ENCODE data around the gene CPS1. TPM values are rescaled to one million over a fixed set of nuclear protein-coding genes. Genes with fewer than 3 reads are reported as not detected.

Gene CPS1
- total RNA-seq, 1 experiment from 2014 or later: 0.62 TPM

GRCh38 chr2:210647151-210647550, 90.8 kb downstream of the CPS1 start:
- intact Hi-C loops (cut with micrococcal nuclease; ENCODE audit: unreplicated experiment): no loop called here
- CTCF ChIA-PET: no interaction called here
- no peaks in the 10 kb centered on the region for H3K27me3 ChIP-seq (replicated peaks; ENCODE audit: insufficient read depth, low read depth, low read length, poor library complexity)
- H3K27ac ChIP-seq (ENCODE audit: low read depth, low read length, poor library complexity, severe bottlenecking): no peak overlapping the region
- no peaks in the 10 kb centered on the region for H3K36me3 ChIP-seq (ENCODE audit: insufficient read depth, low read length, poor library complexity, severe bottlenecking)
- TF ChIP-seq EZH2 (IDR thresholded peaks at IDR 0.05; ENCODE audit: borderline replicate concordance, low read depth, low read length, poor library complexity, severe bottlenecking) (no peak), CTCF (conservative IDR thresholded peaks at IDR 0.05; ENCODE audit: low read depth, low read length) (no peak)
- no peaks in the 10 kb centered on the region for H3K4me1 ChIP-seq (ENCODE audit: insufficient read depth, low read length, poor library complexity, severe bottlenecking)
- no TSS peak for BruUV-seq (replicated peaks)
- no peaks in the 10 kb centered on the region for H3K9me3 ChIP-seq (ENCODE audit: low read depth, low read length, poor library complexity, severe bottlenecking)
- no peak overlapping the region for H3K4me3 ChIP-seq (ENCODE audit: low read depth, low read length, poor library complexity, severe bottlenecking)
- no peak for DNase-seq (ENCODE audit: low spot score)
- POLR2A ChIA-PET (ENCODE audit: low non-redundant PET): no interaction called here

- ChIA-PET CTCF (no interaction called here), POLR2A (ENCODE audit: low non-redundant PET) (no interaction called here)
- no peaks in the 10 kb centered on the region for H3K27me3 ChIP-seq (replicated peaks; ENCODE audit: insufficient read depth, low read depth, low read length, poor library complexity)
- intact Hi-C loops (cut with micrococcal nuclease; ENCODE audit: unreplicated experiment): no loop called here
- TF ChIP-seq EZH2 (IDR thresholded peaks at IDR 0.05; ENCODE audit: borderline replicate concordance, low read depth, low read length, poor library complexity, severe bottlenecking): no peak
- no peak for TF ChIP-seq CTCF (conservative IDR thresholded peaks at IDR 0.05; ENCODE audit: low read depth, low read length)
- H3K4me1 ChIP-seq (ENCODE audit: insufficient read depth, low read length, poor library complexity, severe bottlenecking): no peaks in the 10 kb centered on the region
- no peak overlapping the region for H3K4me3 ChIP-seq (ENCODE audit: low read depth, low read length, poor library complexity, severe bottlenecking)
- H3K27ac ChIP-seq (ENCODE audit: low read depth, low read length, poor library complexity, severe bottlenecking): no peak overlapping the region
- H3K9me3 ChIP-seq (ENCODE audit: low read depth, low read length, poor library complexity, severe bottlenecking): no peaks in the 10 kb centered on the region
- DNase-seq (ENCODE audit: low spot score): no peak
- no TSS peak for BruUV-seq (replicated peaks)
- no peaks in the 10 kb centered on the region for H3K36me3 ChIP-seq (ENCODE audit: insufficient read depth, low read length, poor library complexity, severe bottlenecking)
Measured at GRCh38 chr2:210654091-210654490, 97.7 kb downstream of the CPS1 start.

GRCh38 chr2:210655229-210655975, 99.0 kb downstream of the CPS1 start:
- H3K4me3 ChIP-seq (ENCODE audit: low read depth, low read length, poor library complexity, severe bottlenecking): no peak overlapping the region
- ChIA-PET POLR2A (ENCODE audit: low non-redundant PET) (interaction anchor here (0.6 kb wide), 1 partner anchor 15 kb away, joined by 3 read pairs; no protein-coding TSS in a partner anchor), CTCF (no interaction called here)
- H3K36me3 ChIP-seq (ENCODE audit: insufficient read depth, low read length, poor library complexity, severe bottlenecking): no peaks in the 10 kb centered on the region
- no peak overlapping the region for H3K27ac ChIP-seq (ENCODE audit: low read depth, low read length, poor library complexity, severe bottlenecking)
- TF ChIP-seq CTCF (conservative IDR thresholded peaks at IDR 0.05; ENCODE audit: low read depth, low read length) (no peak), EZH2 (IDR thresholded peaks at IDR 0.05; ENCODE audit: borderline replicate concordance, low read depth, low read length, poor library complexity, severe bottlenecking) (no peak)
- no peaks in the 10 kb centered on the region for H3K27me3 ChIP-seq (replicated peaks; ENCODE audit: insufficient read depth, low read depth, low read length, poor library complexity)
- no peaks in the 10 kb centered on the region for H3K4me1 ChIP-seq (ENCODE audit: insufficient read depth, low read length, poor library complexity, severe bottlenecking)
- intact Hi-C loops (cut with micrococcal nuclease; ENCODE audit: unreplicated experiment): no loop called here
- no peaks in the 10 kb centered on the region for H3K9me3 ChIP-seq (ENCODE audit: low read depth, low read length, poor library complexity, severe bottlenecking)
- no TSS peak for BruUV-seq (replicated peaks)
- no peak for DNase-seq (ENCODE audit: low spot score)

All from A673 (cell line).